Breast epithelium (tissue), 3 donors: ENCODE measurements around the gene CMSS1.

Source experiments
- CTCF ChIP-seq, 3 donors: fragments of 450-650 bp; IDR thresholded peaks; one replicate each; pipeline ENCODE4 v1.5.1; 2016 to 2017; ENCODE audit warnings: antibody characterized with exemption in 3 of 3, mild to moderate bottlenecking in 3 of 3, moderate library complexity in 3 of 3
- POLR2AphosphoS5 ChIP-seq, 3 donors: sonication (generic); formaldehyde crosslinking; IDR thresholded peaks; one replicate each; pipeline ENCODE4 v1.6.1; 2017; ENCODE audit warnings: antibody characterized with exemption in 3 of 3

GRCh38 chr3:99843590-99844258, 26.1 kb downstream of the CMSS1 start:
- TF ChIP-seq CTCF (IDR thresholded peaks at IDR 0.05) (no peak), POLR2AphosphoS5 (IDR thresholded peaks at IDR 0.05) (no peak)
